ENCODE data around the gene LIN7C.
A peak's percentile ranks its signal among the peaks of the same experiment; 100 is the strongest.

The LIN7C gene

GRCh38 chr11:27545946-27546345, 39.4 kb upstream of the LIN7C start:
- DNase-seq = no peak
- H3K4me3 Mint-ChIP-seq = no peak overlapping the region
- H3K27me3 Mint-ChIP-seq (ENCODE audit: low read depth, poor library complexity) = no peaks in the 10 kb centered on the region
- no peak for TF ChIP-seq CTCF (IDR thresholded peaks at IDR 0.05)
- H3K4me1 Mint-ChIP-seq = peaks cover 9% of the 10 kb centered on the region
- H3K27ac Mint-ChIP-seq = peak overlapping the region; percentile 88
- no peaks in the 10 kb centered on the region for H3K9me3 Mint-ChIP-seq
- H3K36me3 Mint-ChIP-seq (ENCODE audit: low read depth) = no peaks in the 10 kb centered on the region

- H3K9me3 Mint-ChIP-seq = no peaks in the 10 kb centered on the region
- H3K4me3 Mint-ChIP-seq = no peak overlapping the region
- peaks cover 10% of the 10 kb centered on the region for H3K4me1 Mint-ChIP-seq
- H3K27me3 Mint-ChIP-seq (ENCODE audit: low read depth, poor library complexity) = no peaks in the 10 kb centered on the region
- no peaks in the 10 kb centered on the region for H3K36me3 Mint-ChIP-seq (ENCODE audit: low read depth)
- TF ChIP-seq CTCF (IDR thresholded peaks at IDR 0.05) = no peak
- peak overlapping the region; percentile 76 for H3K27ac Mint-ChIP-seq
- no peak for DNase-seq
Measured at GRCh38 chr11:27545035-27545434, 38.5 kb upstream of the LIN7C start.

GRCh38 chr11:27541790-27542189, 35.2 kb upstream of the LIN7C start:
- no peak for DNase-seq
- no peaks in the 10 kb centered on the region for H3K27me3 Mint-ChIP-seq (ENCODE audit: low read depth, poor library complexity)
- no peak for TF ChIP-seq CTCF (IDR thresholded peaks at IDR 0.05)

GRCh38 chr11:27540051-27540450, 33.5 kb upstream of the LIN7C start:
- H3K4me1 Mint-ChIP-seq = peaks cover 5% of the 10 kb centered on the region
- H3K4me3 Mint-ChIP-seq = no peak overlapping the region
- no peaks in the 10 kb centered on the region for H3K27me3 Mint-ChIP-seq (ENCODE audit: low read depth, poor library complexity)
- TF ChIP-seq CTCF (IDR thresholded peaks at IDR 0.05) = no peak
- no peaks in the 10 kb centered on the region for H3K36me3 Mint-ChIP-seq (ENCODE audit: low read depth)
- no peak for DNase-seq
- H3K27ac Mint-ChIP-seq = peak overlapping the region; percentile 97
- no peaks in the 10 kb centered on the region for H3K9me3 Mint-ChIP-seq

More at GRCh38 chr11:27541790-27542189, 35.2 kb upstream of the LIN7C start:
- no peaks in the 10 kb centered on the region for H3K9me3 Mint-ChIP-seq
- no peak overlapping the region for H3K4me3 Mint-ChIP-seq
- peaks cover 14% of the 10 kb centered on the region for H3K4me1 Mint-ChIP-seq
- H3K36me3 Mint-ChIP-seq (ENCODE audit: low read depth) = no peaks in the 10 kb centered on the region
- H3K27ac Mint-ChIP-seq = no peak overlapping the region

- H3K4me3 Mint-ChIP-seq = no peak overlapping the region
- no peaks in the 10 kb centered on the region for H3K9me3 Mint-ChIP-seq
- H3K27ac Mint-ChIP-seq = no peak overlapping the region
- no peak for TF ChIP-seq CTCF (IDR thresholded peaks at IDR 0.05)
- H3K36me3 Mint-ChIP-seq (ENCODE audit: low read depth) = no peaks in the 10 kb centered on the region
- DNase-seq = no peak
- peaks cover 4% of the 10 kb centered on the region for H3K4me1 Mint-ChIP-seq
- no peaks in the 10 kb centered on the region for H3K27me3 Mint-ChIP-seq (ENCODE audit: low read depth, poor library complexity)
Measured at GRCh38 chr11:27535103-27535502, 28.5 kb upstream of the LIN7C start.

- Mint-ChIP-seq H3K36me3 (ENCODE audit: low read depth) (no peaks in the 10 kb centered on the region), H3K4me1 (no peaks in the 10 kb centered on the region), H3K4me3 (no peak overlapping the region), H3K27ac (no peak overlapping the region), H3K9me3 (no peaks in the 10 kb centered on the region), H3K27me3 (ENCODE audit: low read depth, poor library complexity) (peaks cover 1% of the 10 kb centered on the region)
- no peak for TF ChIP-seq CTCF (IDR thresholded peaks at IDR 0.05)
- DNase-seq = no peak
Measured at GRCh38 chr11:27532652-27533325, 26.2 kb upstream of the LIN7C start.
